Karpas-422 (cell line): ENCODE results near the gene TLNRD1. TPM values are rescaled to one million over a fixed set of nuclear protein-coding genes. Genes with fewer than 3 reads are reported as not detected.

Experiments used
- DNase-seq: peaks from one replicate; pipeline ENCODE4 v3.0.0-alpha.2; 2015
- H2AFZ ChIP-seq: fragments of 200-600 bp; sonication (generic); 2 replicates; pipeline ENCODE4 v1.6.1; 2014; ENCODE audit warnings: antibody characterized with exemption, low read length, mixed read lengths
- H3K27ac ChIP-seq: fragments of 200-600 bp; sonication (generic); 2 replicates; pipeline ENCODE4 v1.5.1; 2014; ENCODE audit warnings: mild to moderate bottlenecking, low read length, moderate library complexity
- H3K27me3 ChIP-seq: fragments of 200-600 bp; sonication (generic); 2 replicates; pipeline ENCODE4 v1.6.1; 2014; ENCODE audit warnings: low read length, mixed read lengths
- H3K36me3 ChIP-seq: fragments of 200-600 bp; sonication (generic); 2 replicates; pipeline ENCODE4 v1.6.1; 2014; ENCODE audit warnings: low read length, mixed read lengths; ENCODE audit not compliant: insufficient read depth
- H3K4me1 ChIP-seq: fragments of 200-600 bp; sonication (generic); 2 replicates; pipeline ENCODE4 v1.6.1; 2014; ENCODE audit warnings: mild to moderate bottlenecking, low read length, mixed read lengths
- H3K4me2 ChIP-seq: fragments of 200-600 bp; sonication (generic); 2 replicates; pipeline ENCODE4 v1.6.1; 2014; ENCODE audit warnings: low read length, low read depth, mild to moderate bottlenecking; ENCODE audit not compliant: poor library complexity, severe bottlenecking
- H3K4me3 ChIP-seq: fragments of 200-600 bp; sonication (generic); 2 replicates; pipeline ENCODE4 v1.5.1; 2014; ENCODE audit warnings: mild to moderate bottlenecking, antibody characterized with exemption, low read length, mixed read lengths
- H3K79me2 ChIP-seq: fragments of 200-600 bp; sonication (generic); 2 replicates; pipeline ENCODE4 v1.6.1; 2014; ENCODE audit warnings: mild to moderate bottlenecking, low read length, mixed read lengths
- H3K9ac ChIP-seq: fragments of 200-600 bp; sonication (generic); 2 replicates; pipeline ENCODE4 v1.6.0; 2014; ENCODE audit warnings: low read length
- H3K9me2 ChIP-seq: fragments of 200-600 bp; sonication (generic), shearing (Covaris generic); replicated peaks from 2 replicates; pipeline ENCODE4 v1.6.0; 2014; ENCODE audit warnings: mild to moderate bottlenecking, low read length, moderate library complexity; ENCODE audit not compliant: insufficient read depth
- H3K9me3 ChIP-seq: fragments of 300-700, 200-600 bp; sonication (generic); 2 replicates; pipeline ENCODE4 v1.6.1; 2014; ENCODE audit warnings: low read length, mixed read lengths
- H4K20me1 ChIP-seq: fragments of 200-600 bp; sonication (generic); 2 replicates; pipeline ENCODE4 v1.6.1; 2014; ENCODE audit warnings: mild to moderate bottlenecking, antibody characterized with exemption, low read length, low read depth; ENCODE audit not compliant: insufficient read depth
- total RNA-seq: library from RNA; depleted of rRNA; stranded (reverse); fragments of >200 nt; shearing (Covaris generic); gene quantifications from 2 replicates; pipeline ENCODE4 v1.2.3, GENCODE V29; 2014; ENCODE audit warnings: low replicate concordance

The TLNRD1 gene
- total RNA-seq, 1 experiment from 2014 or later: 5.4 TPM

DNA sequence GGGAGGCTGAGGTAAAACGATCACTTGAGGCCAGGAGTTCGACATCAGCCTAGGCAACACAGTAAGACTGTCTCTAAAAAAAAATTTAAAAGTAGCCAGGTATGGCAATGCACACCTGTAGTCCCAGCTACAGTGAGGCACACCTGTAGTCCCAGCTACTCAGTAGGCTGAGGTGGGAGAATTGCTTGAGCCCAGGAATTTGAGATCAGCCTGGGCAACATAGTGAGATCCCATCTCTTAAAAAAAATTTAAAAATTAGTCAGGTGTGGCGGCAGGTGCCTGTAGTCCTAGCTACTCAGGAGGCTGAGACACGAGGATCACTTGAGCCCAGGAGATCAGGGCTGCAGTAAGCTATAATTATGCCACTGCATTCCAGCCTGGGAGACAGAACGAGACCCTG lies 17.9 kb upstream of the TLNRD1 start:
- Histone ChIP-seq H3K9me2 (no peaks in the 10 kb centered on the region), H4K20me1 (no peaks in the 10 kb centered on the region; the same call in 1 of the 2 replicates), H3K9ac (no peak overlapping the region), H3K4me3 (no peak overlapping the region), H2AFZ (no peak overlapping the region), H3K9me3 (no peaks in the 10 kb centered on the region), H3K4me2 (no peak overlapping the region), H3K79me2 (peaks cover 65% of the 10 kb centered on the region), H3K27me3 (no peaks in the 10 kb centered on the region), H3K27ac (no peak overlapping the region), H3K4me1 (peaks cover 28% of the 10 kb centered on the region), H3K36me3 (peaks cover 12% of the 10 kb centered on the region; the same call in 1 of the 2 replicates)
- peak; percentile 27 for DNase-seq

DNA sequence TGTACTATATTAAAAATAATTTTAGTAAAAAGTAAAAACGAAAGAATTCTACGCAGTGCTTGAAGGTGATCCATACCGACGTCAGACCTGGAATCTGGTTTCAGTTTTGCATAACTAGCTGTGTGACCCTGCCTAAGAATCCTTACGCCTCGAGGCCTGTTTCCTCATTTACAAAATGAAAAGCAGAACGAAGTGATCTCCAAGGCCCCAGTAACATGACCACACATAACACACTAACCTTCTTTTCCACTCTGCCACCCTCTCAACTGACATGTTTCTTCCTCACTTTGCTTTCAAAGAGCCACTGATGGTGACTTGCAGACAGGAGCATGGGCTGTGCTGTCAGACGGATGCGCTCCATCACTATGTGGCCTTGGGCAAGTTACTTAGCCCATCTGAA lies 15.9 kb upstream of the TLNRD1 start:
- Histone ChIP-seq H3K79me2 (peaks cover 75% of the 10 kb centered on the region), H3K4me3 (no peak overlapping the region), H3K4me1 (peaks cover 38% of the 10 kb centered on the region), H3K4me2 (peak overlapping the region; percentile 8), H3K9me3 (no peaks in the 10 kb centered on the region), H3K27me3 (no peaks in the 10 kb centered on the region), H4K20me1 (no peaks in the 10 kb centered on the region; the same call in 1 of the 2 replicates), H2AFZ (no peak overlapping the region), H3K9me2 (no peaks in the 10 kb centered on the region), H3K27ac (peak overlapping the region; percentile 24; the same call in 1 of the 2 replicates), H3K9ac (no peak overlapping the region), H3K36me3 (peaks cover 8% of the 10 kb centered on the region; the same call in 1 of the 2 replicates)
- peak; percentile 60 for DNase-seq

DNA sequence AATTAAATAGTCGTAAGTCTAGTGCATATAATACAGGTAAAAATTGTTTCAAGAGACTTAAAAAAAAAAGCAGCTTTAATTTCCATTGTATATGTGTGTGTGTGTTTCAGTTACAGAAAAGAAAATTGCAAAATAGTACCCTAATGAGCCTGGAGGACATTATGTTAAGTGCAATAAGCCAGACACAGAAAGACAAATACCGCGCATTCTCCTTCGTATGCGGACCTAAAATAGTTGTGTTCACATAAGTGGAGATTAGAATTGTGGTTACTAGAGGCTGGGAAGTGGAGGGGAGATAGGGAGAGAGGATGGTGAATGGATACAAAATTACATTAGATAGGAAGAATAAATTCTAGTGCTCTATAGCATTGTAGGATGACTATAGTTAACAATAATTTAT lies 14.7 kb upstream of the TLNRD1 start:
- Histone ChIP-seq H3K79me2 (peaks cover 70% of the 10 kb centered on the region), H4K20me1 (no peaks in the 10 kb centered on the region; the same call in 1 of the 2 replicates), H3K4me1 (peaks cover 46% of the 10 kb centered on the region), H3K9ac (no peak overlapping the region), H3K27ac (no peak overlapping the region), H3K9me3 (no peaks in the 10 kb centered on the region), H3K9me2 (no peaks in the 10 kb centered on the region), H3K4me2 (peak overlapping the region; percentile 11), H3K4me3 (no peak overlapping the region), H3K27me3 (no peaks in the 10 kb centered on the region), H3K36me3 (peaks cover 3% of the 10 kb centered on the region; the same call in 1 of the 2 replicates), H2AFZ (no peak overlapping the region)
- DNase-seq: no peak

GRCh38 chr15:80986487-80986886 lies 14.2 kb upstream of the TLNRD1 start:
- Histone ChIP-seq H3K79me2 (peaks cover 70% of the 10 kb centered on the region), H3K9me2 (no peaks in the 10 kb centered on the region), H4K20me1 (no peaks in the 10 kb centered on the region; the same call in 1 of the 2 replicates), H3K4me3 (no peak overlapping the region), H3K36me3 (peaks cover 3% of the 10 kb centered on the region; the same call in 1 of the 2 replicates), H3K9me3 (no peaks in the 10 kb centered on the region), H3K4me2 (peak overlapping the region; percentile 11), H3K27ac (no peak overlapping the region), H3K4me1 (peaks cover 46% of the 10 kb centered on the region), H3K9ac (no peak overlapping the region), H3K27me3 (no peaks in the 10 kb centered on the region), H2AFZ (no peak overlapping the region)
- no peak for DNase-seq

GRCh38 chr15:80988148-80988796 lies 12.5 kb upstream of the TLNRD1 start:
- Histone ChIP-seq H3K4me2 (peak overlapping the region; percentile 81), H3K4me1 (peaks cover 46% of the 10 kb centered on the region), H3K27ac (no peak overlapping the region), H3K9me2 (no peaks in the 10 kb centered on the region), H4K20me1 (no peaks in the 10 kb centered on the region), H3K4me3 (peak overlapping the region; percentile 89), H3K9me3 (no peaks in the 10 kb centered on the region), H3K9ac (peak overlapping the region; percentile 89), H3K36me3 (no peaks in the 10 kb centered on the region), H3K27me3 (no peaks in the 10 kb centered on the region), H3K79me2 (peaks cover 61% of the 10 kb centered on the region), H2AFZ (no peak overlapping the region)
- no peak for DNase-seq

GRCh38 chr15:80989081-80989517 lies 11.6 kb upstream of the TLNRD1 start:
- DNase-seq: peak; percentile 44
- Histone ChIP-seq H3K9me2 (no peaks in the 10 kb centered on the region), H3K4me1 (peaks cover 46% of the 10 kb centered on the region), H3K4me2 (peak overlapping the region; percentile 81), H3K9ac (peak overlapping the region; percentile 89), H3K79me2 (peaks cover 55% of the 10 kb centered on the region), H2AFZ (peak overlapping the region; percentile 78), H3K27ac (no peak overlapping the region), H3K36me3 (no peaks in the 10 kb centered on the region), H3K27me3 (no peaks in the 10 kb centered on the region), H3K9me3 (no peaks in the 10 kb centered on the region), H4K20me1 (no peaks in the 10 kb centered on the region), H3K4me3 (peak overlapping the region; percentile 89)

- Histone ChIP-seq H3K27ac (no peak within 1 kb of the TSS), H4K20me1 (no peaks in the 10 kb centered on the region), H3K9me2 (no peaks in the 10 kb centered on the region), H3K27me3 (no peaks in the 10 kb centered on the region), H3K4me3 (peak within 1 kb of the TSS; percentile 89), H3K9me3 (no peaks in the 10 kb centered on the region), H2AFZ (peak within 1 kb of the TSS; percentile 78), H3K4me1 (peaks cover 45% of the 10 kb centered on the region), H3K36me3 (no peaks in the 10 kb centered on the region), H3K4me2 (peak within 1 kb of the TSS; percentile 81), H3K9ac (peak within 1 kb of the TSS; percentile 89), H3K79me2 (peaks cover 48% of the 10 kb centered on the region)
- peak; percentile 98 for DNase-seq
Observed at GRCh38 chr15:80989518-80990478, 10.9 kb upstream of the TLNRD1 start, which contains the start of gene MESD. Gene MESD (minus strand): TSS chr15:80989819. CDS start chr15:80989791, 28 bp downstream.

DNA sequence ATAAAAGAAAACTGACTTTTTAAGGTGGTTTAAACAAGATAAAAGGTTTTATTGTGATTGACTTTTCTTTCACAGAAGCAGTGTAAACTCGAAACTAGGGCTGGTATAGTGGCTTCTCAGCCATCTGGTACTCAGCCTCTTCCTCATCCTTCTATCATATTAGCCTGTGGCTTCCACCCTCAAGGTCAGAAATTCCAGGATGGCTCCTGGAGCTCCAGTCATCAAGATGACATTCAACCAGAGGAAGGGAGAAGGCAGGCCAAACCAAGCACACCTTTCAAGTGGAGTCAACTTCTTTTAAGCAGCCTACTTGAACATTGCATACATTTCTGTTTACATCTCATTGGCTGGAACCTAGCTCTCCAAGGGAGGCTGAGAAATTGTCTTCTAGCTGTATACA lies 9.8 kb upstream of the TLNRD1 start:
- Histone ChIP-seq H3K36me3 (no peaks in the 10 kb centered on the region), H3K27me3 (no peaks in the 10 kb centered on the region), H3K79me2 (peaks cover 36% of the 10 kb centered on the region), H3K4me1 (peaks cover 34% of the 10 kb centered on the region), H3K9me3 (no peaks in the 10 kb centered on the region), H4K20me1 (no peaks in the 10 kb centered on the region), H3K4me2 (no peak overlapping the region), H3K4me3 (no peak overlapping the region), H3K9ac (no peak overlapping the region), H3K9me2 (no peaks in the 10 kb centered on the region), H2AFZ (no peak overlapping the region), H3K27ac (no peak overlapping the region)
- no peak for DNase-seq
